HEK293 (cell line): ENCODE measurements around the gene ZFP36.

Source experiments
- BCL6B ChIP-seq: fragments of 450-650 bp; formaldehyde crosslinking; IDR thresholded peaks from 2 replicates; pipeline ENCODE4 v1.5.1; 2017; ENCODE audit warnings: missing biosample characterization, missing genetic modification characterization
- HOXC10 ChIP-seq: sonication (generic); formaldehyde crosslinking; IDR thresholded peaks from 2 replicates; pipeline ENCODE4 v1.8.1; 2023; ENCODE audit warnings: mild to moderate bottlenecking, missing genetic modification reagents
- KLF16 ChIP-seq: fragments of 450-650 bp; formaldehyde crosslinking; IDR thresholded peaks from 2 replicates; pipeline ENCODE4 v1.5.1; 2017; ENCODE audit warnings: missing biosample characterization, missing genetic modification characterization
- PBX3 ChIP-seq: sonication (generic); formaldehyde crosslinking; IDR thresholded peaks from 2 replicates; pipeline ENCODE4 v1.8.1; 2022; ENCODE audit warnings: mild to moderate bottlenecking, moderate library complexity, missing genetic modification reagents
- PRDM4 ChIP-seq: fragments of 450-650 bp; formaldehyde crosslinking; IDR thresholded peaks from 2 replicates; pipeline ENCODE4 v1.5.1; 2017; ENCODE audit warnings: missing biosample characterization, missing genetic modification characterization
- RBAK ChIP-seq: fragments of 450-650 bp; formaldehyde crosslinking; IDR thresholded peaks from 2 replicates; pipeline ENCODE4 v1.5.1; 2016; ENCODE audit warnings: missing biosample characterization, missing genetic modification characterization
- SP7 ChIP-seq: fragments of 450-650 bp; formaldehyde crosslinking; IDR thresholded peaks from 2 replicates; pipeline ENCODE4 v1.5.1; 2016; ENCODE audit warnings: missing biosample characterization, missing genetic modification characterization
- ZBTB6 ChIP-seq: fragments of 450-650 bp; formaldehyde crosslinking; IDR thresholded peaks from 2 replicates; pipeline ENCODE4 v1.5.1; 2017; ENCODE audit warnings: missing biosample characterization, missing genetic modification characterization
- ZFP37 ChIP-seq: fragments of 450-650 bp; formaldehyde crosslinking; IDR thresholded peaks from 2 replicates; pipeline ENCODE4 v1.5.1; 2016; ENCODE audit warnings: missing biosample characterization, missing genetic modification characterization
- ZNF112 ChIP-seq: fragments of 450-650 bp; formaldehyde crosslinking; IDR thresholded peaks from 2 replicates; pipeline ENCODE4 v1.5.0; 2017; ENCODE audit warnings: missing biosample characterization, missing genetic modification characterization
- ZNF114 ChIP-seq: fragments of 450-650 bp; formaldehyde crosslinking; IDR thresholded peaks from 2 replicates; pipeline ENCODE4 v1.5.0; 2017; ENCODE audit warnings: missing biosample characterization, missing genetic modification characterization
- ZNF221 ChIP-seq: fragments of 450-650 bp; formaldehyde crosslinking; IDR thresholded peaks from 2 replicates; pipeline ENCODE4 v1.5.1; 2017; ENCODE audit warnings: missing biosample characterization, missing genetic modification characterization, borderline replicate concordance
- ZNF248 ChIP-seq: fragments of 450-650 bp; formaldehyde crosslinking; IDR thresholded peaks from 2 replicates; pipeline ENCODE4 v1.5.1; 2017; ENCODE audit warnings: missing biosample characterization, missing genetic modification characterization
- ZNF530 ChIP-seq: fragments of 450-650 bp; formaldehyde crosslinking; IDR thresholded peaks from 2 replicates; pipeline ENCODE4 v1.5.1; 2016; ENCODE audit warnings: low read depth, missing biosample characterization, missing genetic modification characterization
- ZNF624 ChIP-seq: fragments of 450-650 bp; formaldehyde crosslinking; IDR thresholded peaks from 2 replicates; pipeline ENCODE4 v1.5.1; 2017; ENCODE audit warnings: missing biosample characterization, missing genetic modification characterization
- ZNF626 ChIP-seq: fragments of 450-650 bp; sonication (Bioruptor Pico); formaldehyde crosslinking; IDR thresholded peaks from 2 replicates; pipeline ENCODE4 v1.5.1; 2018; ENCODE audit warnings: missing biosample characterization, missing genetic modification characterization, inconsistent platforms
- ZNF660 ChIP-seq: fragments of 450-650 bp; IDR thresholded peaks from 2 replicates; pipeline ENCODE4 v1.5.1; 2018; ENCODE audit warnings: missing biosample characterization, mild to moderate bottlenecking, missing genetic modification characterization
- ZNF747 ChIP-seq: fragments of 450-650 bp; formaldehyde crosslinking; IDR thresholded peaks from 2 replicates; pipeline ENCODE4 v1.5.1; 2016; ENCODE audit warnings: missing biosample characterization, missing genetic modification characterization
- ZNF76 ChIP-seq: fragments of 450-650 bp; formaldehyde crosslinking; IDR thresholded peaks from 2 replicates; pipeline ENCODE4; 2016; ENCODE audit warnings: low read depth, missing biosample characterization, missing genetic modification characterization, borderline replicate concordance
- ZNF776 ChIP-seq: fragments of 450-650 bp; formaldehyde crosslinking; IDR thresholded peaks from 2 replicates; pipeline ENCODE4 v1.5.0; 2017; ENCODE audit warnings: missing biosample characterization, missing genetic modification characterization, borderline replicate concordance
- ZNF777 ChIP-seq: fragments of 450-650 bp; formaldehyde crosslinking; IDR thresholded peaks from 2 replicates; pipeline ENCODE4 v1.5.1; 2017; ENCODE audit warnings: missing biosample characterization, missing genetic modification characterization, borderline replicate concordance
- ZSCAN16 ChIP-seq: fragments of 450-650 bp; formaldehyde crosslinking; IDR thresholded peaks from 2 replicates; pipeline ENCODE4 v1.5.1; 2016; ENCODE audit warnings: missing biosample characterization, missing genetic modification characterization
- TF ChIP-seq, protein P1 (sequence below): fragments of 450-650 bp; formaldehyde crosslinking; IDR thresholded peaks from 2 replicates; pipeline ENCODE4 v1.5.1; 2016; ENCODE audit warnings: missing biosample characterization, missing genetic modification characterization
- TF ChIP-seq, protein P2 (sequence below): fragments of 450-650 bp; formaldehyde crosslinking; conservative IDR thresholded peaks from 2 replicates; pipeline ENCODE4 v1.5.1; 2016; ENCODE audit warnings: low read depth, missing biosample characterization, missing genetic modification characterization
- TF ChIP-seq, protein P3 (sequence below): fragments of 450-650 bp; formaldehyde crosslinking; optimal IDR thresholded peaks from 2 replicates; pipeline ENCODE3; 2016; ENCODE audit warnings: missing biosample characterization, mild to moderate bottlenecking, missing genetic modification characterization

Gene ZFP36

GRCh38 chr19:39410017-39410830, 3.6 kb downstream of the ZFP36 start (continued):
- TF ChIP-seq ZNF660 (tag by site-specific recombination), result no peak; the same call in none of the 2 replicates
- TF ChIP-seq ZNF776 (tag by site-specific recombination), result no peak
- TF ChIP-seq ZNF626 (tag by site-specific recombination), result no peak
- peak; percentile 73; the same call in 1 of the 2 replicates for TF ChIP-seq RBAK
- no peak for TF ChIP-seq ZNF114 (tag by site-specific recombination)
- peak; percentile 78; the same call in 1 of the 2 replicates for TF ChIP-seq ZSCAN16 (tag by site-specific recombination)
- no peak for TF ChIP-seq HOXC10 (CRISPR knock-in tag)
- TF ChIP-seq PBX3 (CRISPR knock-in tag), result no peak
- no peak for TF ChIP-seq BCL6B (tag by site-specific recombination)
- no peak; the same call in none of the 2 replicates for TF ChIP-seq ZBTB6
- peak; percentile 86 for TF ChIP-seq ZNF777
- TF ChIP-seq ZNF221 (tag by site-specific recombination), result 0 out of 2 replicates have a peak, but pooled peaks have one; percentile 77
- TF ChIP-seq ZNF112, result no peak
- 0 out of 2 replicates have a peak, but pooled peaks have one; percentile 66 for TF ChIP-seq ZNF530 (tag by site-specific recombination)
- no peak for TF ChIP-seq ZFP37 (tag by site-specific recombination)
- TF ChIP-seq, protein P1, sequence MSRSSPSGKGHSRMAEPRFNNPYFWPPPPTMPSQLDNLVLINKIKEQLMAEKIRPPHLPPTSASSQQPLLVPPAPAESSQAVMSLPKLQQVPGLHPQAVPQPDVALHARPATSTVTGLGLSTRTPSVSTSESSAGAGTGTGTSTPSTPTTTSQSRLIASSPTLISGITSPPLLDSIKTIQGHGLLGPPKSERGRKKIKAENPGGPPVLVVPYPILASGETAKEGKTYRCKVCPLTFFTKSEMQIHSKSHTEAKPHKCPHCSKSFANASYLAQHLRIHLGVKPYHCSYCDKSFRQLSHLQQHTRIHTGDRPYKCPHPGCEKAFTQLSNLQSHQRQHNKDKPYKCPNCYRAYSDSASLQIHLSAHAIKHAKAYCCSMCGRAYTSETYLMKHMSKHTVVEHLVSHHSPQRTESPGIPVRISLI (tag by site-specific recombination), result peak; percentile 35; the same call in 1 of the 2 replicates
- TF ChIP-seq, protein P2, sequence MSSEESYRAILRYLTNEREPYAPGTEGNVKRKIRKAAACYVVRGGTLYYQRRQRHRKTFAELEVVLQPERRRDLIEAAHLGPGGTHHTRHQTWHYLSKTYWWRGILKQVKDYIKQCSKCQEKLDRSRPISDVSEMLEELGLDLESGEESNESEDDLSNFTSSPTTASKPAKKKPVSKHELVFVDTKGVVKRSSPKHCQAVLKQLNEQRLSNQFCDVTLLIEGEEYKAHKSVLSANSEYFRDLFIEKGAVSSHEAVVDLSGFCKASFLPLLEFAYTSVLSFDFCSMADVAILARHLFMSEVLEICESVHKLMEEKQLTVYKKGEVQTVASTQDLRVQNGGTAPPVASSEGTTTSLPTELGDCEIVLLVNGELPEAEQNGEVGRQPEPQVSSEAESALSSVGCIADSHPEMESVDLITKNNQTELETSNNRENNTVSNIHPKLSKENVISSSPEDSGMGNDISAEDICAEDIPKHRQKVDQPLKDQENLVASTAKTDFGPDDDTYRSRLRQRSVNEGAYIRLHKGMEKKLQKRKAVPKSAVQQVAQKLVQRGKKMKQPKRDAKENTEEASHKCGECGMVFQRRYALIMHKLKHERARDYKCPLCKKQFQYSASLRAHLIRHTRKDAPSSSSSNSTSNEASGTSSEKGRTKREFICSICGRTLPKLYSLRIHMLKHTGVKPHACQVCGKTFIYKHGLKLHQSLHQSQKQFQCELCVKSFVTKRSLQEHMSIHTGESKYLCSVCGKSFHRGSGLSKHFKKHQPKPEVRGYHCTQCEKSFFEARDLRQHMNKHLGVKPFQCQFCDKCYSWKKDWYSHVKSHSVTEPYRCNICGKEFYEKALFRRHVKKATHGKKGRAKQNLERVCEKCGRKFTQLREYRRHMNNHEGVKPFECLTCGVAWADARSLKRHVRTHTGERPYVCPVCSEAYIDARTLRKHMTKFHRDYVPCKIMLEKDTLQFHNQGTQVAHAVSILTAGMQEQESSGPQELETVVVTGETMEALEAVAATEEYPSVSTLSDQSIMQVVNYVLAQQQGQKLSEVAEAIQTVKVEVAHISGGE (tag by site-specific recombination), result peak; percentile 68
- TF ChIP-seq ZNF76 (tag by site-specific recombination), result peak; percentile 74; the same call in 1 of the 2 replicates
- TF ChIP-seq KLF16 (tag by site-specific recombination), result peak; percentile 92
- no peak for TF ChIP-seq ZNF624 (tag by site-specific recombination)
- peak; percentile 79 for TF ChIP-seq SP7
- TF ChIP-seq, protein P3, sequence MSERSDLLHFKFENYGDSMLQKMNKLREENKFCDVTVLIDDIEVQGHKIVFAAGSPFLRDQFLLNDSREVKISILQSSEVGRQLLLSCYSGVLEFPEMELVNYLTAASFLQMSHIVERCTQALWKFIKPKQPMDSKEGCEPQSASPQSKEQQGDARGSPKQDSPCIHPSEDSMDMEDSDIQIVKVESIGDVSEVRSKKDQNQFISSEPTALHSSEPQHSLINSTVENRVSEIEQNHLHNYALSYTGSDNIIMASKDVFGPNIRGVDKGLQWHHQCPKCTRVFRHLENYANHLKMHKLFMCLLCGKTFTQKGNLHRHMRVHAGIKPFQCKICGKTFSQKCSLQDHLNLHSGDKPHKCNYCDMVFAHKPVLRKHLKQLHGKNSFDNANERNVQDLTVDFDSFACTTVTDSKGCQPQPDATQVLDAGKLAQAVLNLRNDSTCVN (tag by site-specific recombination), result peak; percentile 84
- peak; percentile 2 for TF ChIP-seq PRDM4 (tag by site-specific recombination)
- peak; percentile 95 for TF ChIP-seq ZNF248 (tag by site-specific recombination)
- no peak for TF ChIP-seq ZNF747 (tag by site-specific recombination)
